ENCODE measurements around the gene ALOX12B.

The ALOX12B gene

DNA sequence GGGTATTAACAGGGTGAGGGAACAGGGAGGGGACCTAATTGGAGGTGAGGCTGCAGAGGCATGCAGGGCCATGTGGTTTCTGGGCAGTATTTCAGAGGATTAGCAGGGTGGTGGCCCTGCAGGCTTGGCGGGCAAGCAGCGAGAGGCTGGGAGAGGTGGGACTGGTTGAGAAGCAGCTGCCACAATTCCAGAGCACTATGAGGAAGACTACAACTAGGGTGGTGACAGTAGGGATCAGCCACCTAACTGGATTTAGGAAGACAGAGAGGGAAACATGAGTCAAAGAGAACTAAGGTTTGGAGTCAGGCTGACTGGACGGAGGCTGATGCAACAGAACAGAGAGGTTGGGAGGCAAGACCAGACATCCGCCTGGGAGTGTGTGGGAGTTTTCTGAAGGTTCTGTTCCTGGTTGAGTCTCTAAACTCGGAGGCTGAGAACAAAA, 18.5 kb upstream of the ALOX12B start:
- TF ChIP-seq, protein P1, sequence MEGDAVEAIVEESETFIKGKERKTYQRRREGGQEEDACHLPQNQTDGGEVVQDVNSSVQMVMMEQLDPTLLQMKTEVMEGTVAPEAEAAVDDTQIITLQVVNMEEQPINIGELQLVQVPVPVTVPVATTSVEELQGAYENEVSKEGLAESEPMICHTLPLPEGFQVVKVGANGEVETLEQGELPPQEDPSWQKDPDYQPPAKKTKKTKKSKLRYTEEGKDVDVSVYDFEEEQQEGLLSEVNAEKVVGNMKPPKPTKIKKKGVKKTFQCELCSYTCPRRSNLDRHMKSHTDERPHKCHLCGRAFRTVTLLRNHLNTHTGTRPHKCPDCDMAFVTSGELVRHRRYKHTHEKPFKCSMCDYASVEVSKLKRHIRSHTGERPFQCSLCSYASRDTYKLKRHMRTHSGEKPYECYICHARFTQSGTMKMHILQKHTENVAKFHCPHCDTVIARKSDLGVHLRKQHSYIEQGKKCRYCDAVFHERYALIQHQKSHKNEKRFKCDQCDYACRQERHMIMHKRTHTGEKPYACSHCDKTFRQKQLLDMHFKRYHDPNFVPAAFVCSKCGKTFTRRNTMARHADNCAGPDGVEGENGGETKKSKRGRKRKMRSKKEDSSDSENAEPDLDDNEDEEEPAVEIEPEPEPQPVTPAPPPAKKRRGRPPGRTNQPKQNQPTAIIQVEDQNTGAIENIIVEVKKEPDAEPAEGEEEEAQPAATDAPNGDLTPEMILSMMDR (IDR thresholded peaks at IDR 0.05; ENCODE audit: extremely low read depth, missing control alignments), result no peak
- no peak for DNase-seq (ENCODE audit: low spot score)

DNA sequence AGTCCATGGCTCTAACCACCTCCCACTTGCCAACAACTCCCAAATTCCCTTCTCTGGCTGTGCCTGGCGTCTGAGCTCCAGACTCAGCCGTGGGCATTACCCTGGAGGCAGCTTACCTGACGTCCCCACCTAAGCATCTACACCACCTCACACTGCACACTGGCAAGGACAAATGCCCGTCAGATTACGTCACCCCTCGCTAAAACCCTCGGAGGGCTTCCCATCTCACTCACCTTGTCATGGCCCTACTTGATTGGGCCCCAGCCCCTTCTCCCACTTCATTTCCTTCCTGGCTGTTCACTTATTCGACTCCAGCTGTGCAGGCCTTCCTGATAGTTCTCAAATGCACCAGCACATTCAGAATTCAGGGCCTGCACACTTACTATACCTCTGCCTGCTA, 17.4 kb upstream of the ALOX12B start:
- no peak for DNase-seq (ENCODE audit: low spot score)
- TF ChIP-seq, protein P1 (IDR thresholded peaks at IDR 0.05; ENCODE audit: extremely low read depth, missing control alignments), result no peak

DNA sequence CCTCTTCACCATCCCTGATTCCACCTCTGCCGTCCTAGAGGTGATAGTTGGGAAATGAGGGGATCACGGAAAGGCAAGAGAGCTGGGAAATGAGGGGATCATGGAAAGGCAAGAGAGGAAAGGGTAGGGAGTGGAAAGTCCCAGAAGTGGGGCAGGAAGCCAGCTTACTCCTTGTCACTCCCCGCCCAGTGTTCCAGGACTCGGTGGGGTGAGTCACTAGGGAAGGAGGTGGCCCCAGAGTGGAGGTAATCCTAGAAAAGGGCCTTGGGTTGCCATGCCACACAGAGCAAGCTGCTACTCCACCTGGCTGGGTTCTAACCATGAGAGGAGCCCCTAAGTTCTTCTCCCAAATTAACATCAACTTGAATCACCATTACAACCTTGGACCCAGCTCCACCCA, 16.0 kb upstream of the ALOX12B start:
- TF ChIP-seq, protein P1 (IDR thresholded peaks at IDR 0.05; ENCODE audit: extremely low read depth, missing control alignments), result no peak
- DNase-seq (ENCODE audit: low spot score), result no peak

DNA sequence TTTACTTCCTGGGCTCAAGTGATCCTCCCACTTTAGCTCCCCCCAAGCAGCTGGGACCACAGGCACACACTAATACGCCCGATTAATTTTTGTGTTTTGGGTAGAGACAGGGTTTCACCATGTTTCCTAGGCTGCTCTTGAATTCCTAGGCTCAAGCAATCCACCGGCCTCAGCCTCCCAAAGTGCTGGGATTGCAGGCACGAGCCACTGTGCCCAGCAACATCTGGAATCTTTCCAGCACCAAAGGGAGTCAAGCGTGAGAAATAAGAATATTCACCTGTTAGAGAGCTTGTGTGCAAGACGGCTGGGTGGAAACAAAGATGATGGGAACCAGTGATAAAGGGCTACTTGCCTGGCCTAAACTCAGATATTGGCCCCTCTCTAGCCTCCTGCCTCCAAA, 14.2 kb upstream of the ALOX12B start:
- no peak for DNase-seq (ENCODE audit: low spot score)
- TF ChIP-seq, protein P1 (IDR thresholded peaks at IDR 0.05; ENCODE audit: extremely low read depth, missing control alignments), result no peak

DNA sequence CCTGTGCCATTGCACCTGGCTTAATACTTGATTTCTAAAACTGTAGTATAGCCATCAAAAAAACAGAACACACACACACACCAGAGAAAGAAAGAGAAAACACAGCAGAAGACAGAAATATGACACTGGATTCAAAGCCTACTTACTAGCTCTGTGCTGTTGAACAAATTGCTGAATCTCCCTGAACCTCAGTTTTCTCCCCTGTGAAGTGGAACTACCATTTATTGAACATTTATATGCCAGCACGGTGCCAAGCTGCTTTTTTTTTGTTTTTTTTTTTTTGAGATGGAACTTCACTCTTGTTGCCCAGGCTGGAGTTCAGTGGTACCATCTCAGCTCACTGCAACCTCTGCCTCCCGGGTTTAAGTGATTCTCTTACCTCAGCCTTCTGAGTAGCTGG, 13.2 kb upstream of the ALOX12B start:
- DNase-seq (ENCODE audit: low spot score), result no peak
- TF ChIP-seq, protein P1 (IDR thresholded peaks at IDR 0.05; ENCODE audit: extremely low read depth, missing control alignments), result no peak

DNA sequence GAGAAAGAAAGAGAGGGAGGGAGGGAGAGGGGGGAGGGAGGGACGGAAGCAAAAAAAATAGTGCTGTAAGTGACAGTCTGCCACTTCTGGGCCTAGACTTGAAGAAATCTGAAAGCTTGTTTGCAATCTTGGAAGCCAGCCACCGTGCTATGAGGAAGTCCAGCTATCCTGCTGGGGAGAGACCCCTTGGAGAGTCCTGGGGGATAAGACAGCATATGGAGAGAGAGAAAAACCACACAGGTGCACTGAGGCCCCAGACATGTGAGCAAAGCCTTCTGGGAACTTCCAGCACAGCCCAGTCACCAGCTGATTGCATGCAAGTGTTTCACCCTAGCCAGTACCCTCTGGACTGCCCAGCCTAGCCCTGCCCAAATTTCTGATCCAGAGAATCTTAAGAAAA, 12.6 kb upstream of the ALOX12B start:
- DNase-seq (ENCODE audit: low spot score), result no peak
- TF ChIP-seq, protein P1 (IDR thresholded peaks at IDR 0.05; ENCODE audit: extremely low read depth, missing control alignments), result no peak

DNA sequence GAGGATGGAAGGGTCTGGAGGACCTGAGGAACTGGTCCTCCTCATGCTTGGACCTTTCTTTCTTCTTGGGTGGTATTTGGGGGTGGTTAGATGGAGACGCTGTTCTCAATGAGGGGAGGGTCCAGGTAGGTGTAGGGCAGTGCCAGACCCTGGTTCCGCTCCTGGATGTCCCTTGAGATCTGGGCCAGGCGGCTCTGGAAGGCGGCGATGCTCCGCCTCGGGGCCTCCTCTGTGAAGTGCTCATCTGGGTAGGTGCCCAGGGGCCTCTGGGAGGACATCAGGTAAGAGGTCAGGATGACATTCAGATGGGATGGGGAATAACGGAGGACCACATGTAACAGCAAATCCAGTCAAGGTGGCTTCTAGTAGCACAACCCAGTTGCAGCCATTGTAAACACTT, 9.0 kb upstream of the ALOX12B start:
- TF ChIP-seq, protein P1 (IDR thresholded peaks at IDR 0.05; ENCODE audit: extremely low read depth, missing control alignments), result no peak
- no peak for DNase-seq (ENCODE audit: low spot score)

All from GM20000 (cell line).